Breast epithelium (tissue), 4 donors: ENCODE data around the gene OXCT2. TPM values are rescaled to one million over a fixed set of nuclear protein-coding genes. Genes with fewer than 3 reads are reported as not detected.

Experiments
- DNase-seq, 2 donors: peaks; one replicate each; pipeline ENCODE4 v3.0.0-alpha.2; 2019; ENCODE audit warnings: low spot score in 2 of 2
- H3K27ac ChIP-seq, 2 donors: fragments of 200-600 bp; sonication (generic) in 1 of 2; one replicate each; pipeline ENCODE4 v1.5.1; 2016 to 2019; ENCODE audit warnings: mild to moderate bottlenecking in 1 of 2
- H3K27me3 ChIP-seq, 2 donors: fragments of 200-600 bp; sonication (generic) in 1 of 2; one replicate each; pipeline versions ENCODE4 v1.5.1 to v1.6.0; 2017 to 2019; ENCODE audit warnings: control low read depth in 1 of 2, mild to moderate bottlenecking in 1 of 2
- H3K36me3 ChIP-seq: fragments of 200-600 bp; one replicate; pipeline ENCODE4 v1.5.1; 2019
- H3K4me1 ChIP-seq, 2 donors: fragments of 200-600 bp; sonication (generic); one replicate each; pipeline ENCODE4 v1.5.1; 2016 to 2019; ENCODE audit warnings: control low read depth in 1 of 2
- H3K4me3 ChIP-seq, 3 donors: fragments of 200-600 bp; sonication (generic); 1 replicate in 2 of 3; 2 replicates in 1 of 3; pipeline ENCODE4 v1.5.1; 2016 to 2019; ENCODE audit warnings: mild to moderate bottlenecking in 3 of 3, moderate library complexity in 2 of 3
- H3K9me3 ChIP-seq, 2 donors: fragments of 200-600 bp; sonication (generic) in 1 of 2; one replicate each; pipeline ENCODE4 v1.5.1; 2016 to 2019; ENCODE audit warnings: control low read depth in 1 of 2
- CTCF ChIP-seq, 3 donors: fragments of 450-650 bp; IDR thresholded peaks; one replicate each; pipeline ENCODE4 v1.5.1; 2016 to 2017; ENCODE audit warnings: antibody characterized with exemption in 3 of 3, mild to moderate bottlenecking in 3 of 3, moderate library complexity in 3 of 3
- POLR2A ChIP-seq: fragments of 450-650 bp; IDR thresholded peaks from one replicate; pipeline ENCODE4 v1.6.1; 2016; ENCODE audit warnings: antibody characterized with exemption, mild to moderate bottlenecking, moderate library complexity
- POLR2AphosphoS5 ChIP-seq, 3 donors: sonication (generic); formaldehyde crosslinking; IDR thresholded peaks; one replicate each; pipeline ENCODE4 v1.6.1; 2017; ENCODE audit warnings: antibody characterized with exemption in 3 of 3
- intact Hi-C: fragments of 100-400 bp; cut with DNase I; formaldehyde crosslinking; loops from one replicate; pipeline ENCODE4 v1.15.1; 2023; ENCODE audit warnings: low total_unique reads
- total RNA-seq, 3 donors: library from RNA; depleted of rRNA; stranded (reverse); fragments of >200 nt; gene quantifications; one replicate each; pipeline ENCODE4 v1.1.0, GENCODE V29; 2016

The OXCT2 gene
- total RNA-seq, 3 donors from 2014 or later = 0.32 to 0.66 TPM; not detected in 1

- peaks cover 0 to 6% of the 10 kb centered on the region in 2 donors for H3K27me3 ChIP-seq
- intact Hi-C loops = no loop called here
- H3K9me3 ChIP-seq = no peaks in the 10 kb centered on the region
- H3K4me1 ChIP-seq = no peaks in the 10 kb centered on the region
- H3K27ac ChIP-seq = no peak overlapping the region
- no peak for TF ChIP-seq POLR2AphosphoS5 (IDR thresholded peaks at IDR 0.05)
- TF ChIP-seq CTCF (IDR thresholded peaks at IDR 0.05) = no peak
- H3K36me3 ChIP-seq = no peaks in the 10 kb centered on the region
- no peak overlapping the region for H3K4me3 ChIP-seq
- no peak for DNase-seq
Observed at GRCh38 chr1:39721664-39722063, 49.5 kb downstream of the OXCT2 start.

DNA sequence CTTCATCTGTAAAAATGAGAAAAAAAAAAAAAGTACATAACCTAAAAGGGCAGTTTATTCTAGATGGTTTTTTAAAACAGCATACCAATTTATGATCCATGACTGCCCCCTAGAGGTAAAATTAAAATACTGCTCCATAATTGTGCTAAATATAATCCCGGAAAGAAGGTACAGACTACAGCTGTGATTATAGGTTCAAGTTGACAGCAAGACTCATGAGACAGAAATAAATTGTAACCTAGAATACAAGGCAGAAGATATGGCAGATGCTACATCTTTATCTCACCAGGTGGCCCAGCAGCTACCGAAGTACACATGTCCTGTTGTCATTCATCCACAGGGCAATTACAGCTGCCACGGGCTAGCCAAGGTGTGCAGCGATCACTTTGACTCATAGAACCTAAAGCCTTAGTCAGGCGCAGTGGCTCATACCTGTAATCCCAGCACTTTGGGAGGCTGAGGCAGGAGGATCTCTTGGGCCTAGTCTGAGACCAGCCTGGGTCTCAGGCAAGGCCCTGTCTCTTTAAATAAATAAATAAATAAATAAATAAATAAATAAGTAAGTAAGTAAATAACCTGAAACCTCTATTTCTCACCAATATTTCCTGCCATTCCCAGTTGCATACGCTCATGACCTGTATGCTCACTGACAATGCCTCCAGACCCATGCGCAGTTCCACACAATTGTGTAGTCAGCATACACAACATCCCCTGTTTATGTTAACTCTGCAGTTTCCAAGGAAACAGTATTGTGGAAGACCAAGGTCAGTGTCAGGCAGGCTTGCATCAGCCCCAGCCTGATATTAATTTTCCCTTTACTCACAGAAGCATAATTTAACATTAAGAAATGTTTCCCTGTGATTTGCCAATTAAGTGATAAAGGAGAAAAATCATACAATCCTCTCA, 50.8 kb downstream of the OXCT2 start:
- Histone ChIP-seq H3K4me3 (no peak overlapping the region), H3K9me3 (no peaks in the 10 kb centered on the region), H3K36me3 (no peaks in the 10 kb centered on the region), H3K4me1 (no peaks in the 10 kb centered on the region), H3K27me3 (no peaks in the 10 kb centered on the region), H3K27ac (no peak overlapping the region)
- TF ChIP-seq POLR2A (no peak), POLR2AphosphoS5 (IDR thresholded peaks at IDR 0.05) (no peak), CTCF (IDR thresholded peaks at IDR 0.05) (peak; percentile 41 to 74 (median 69))
- intact Hi-C loops = no loop called here
- no peak for DNase-seq

Other genes with a start within 250 kb of the OXCT2 start
- gene PABPC4, start 194.6 kb downstream of the OXCT2 start, total RNA-seq = 100 to 1,000 TPM; 113 to 237 (median 163) TPM
- gene HEYL, start 131.7 kb downstream of the OXCT2 start, total RNA-seq = 1 to 10 TPM; 2.1 to 5.2 (median 2.3) TPM
- under 1 TPM in 1 of 3 donors, not detected in 2; 0.29 TPM for gene NT5C1A, start 99.2 kb downstream of the OXCT2 start, total RNA-seq
- not detected for gene HPCAL4, start 79.9 kb downstream of the OXCT2 start, total RNA-seq
- gene PPIE, start 32.5 kb downstream of the OXCT2 start, total RNA-seq = 10 to 100 TPM; 41.3 to 49.2 (median 45.9) TPM
- 1 to 10 TPM in 1 of 3 donors, under 1 TPM in 2; 0.48 to 1.3 (median 0.59) TPM for gene BMP8B, start 17.5 kb upstream of the OXCT2 start, total RNA-seq
- 10 to 100 TPM; 10.1 to 30.3 (median 19.3) TPM for gene TRIT1, start 112.2 kb upstream of the OXCT2 start, total RNA-seq
- 1 to 10 TPM in 1 of 3 donors, under 1 TPM in 2; 0.32 to 5.3 (median 0.98) TPM for gene MYCL, start 130.6 kb upstream of the OXCT2 start, total RNA-seq
- gene MFSD2A, start 183.8 kb upstream of the OXCT2 start, total RNA-seq = 10 to 100 TPM in 1 of 3 donors, 1 to 10 TPM in 2; 3.0 to 61.5 (median 7.9) TPM